PC-3 (cell line): Measurements from ENCODE around the gene ATP13A4. TPM values are rescaled to one million over a fixed set of nuclear protein-coding genes. Genes with fewer than 3 reads are reported as not detected.

ENCODE experiments used
- ATAC-seq: fragments of 200-7000 bp; cut with Tn5 transposase; 2 replicates; pipeline ENCODE4 v1.9.1; 2020; ENCODE audit warnings: mild to moderate bottlenecking, moderate library complexity
- BruUV-seq: library from RNA; stranded (reverse); fragments of 400-500 nt; replicated peaks from 2 replicates; lab custom pipeline; 2021; lab: Mats Ljungman, UMichigan
- CTCF ChIA-PET: fragments of 300-600 bp; sonication (Branson Sonifier 250); formaldehyde crosslinking; loops from one replicate; lab custom pipeline; 2022; ENCODE audit warnings: antibody characterized with exemption; lab: Charles Lee
- POLR2A ChIA-PET: fragments of 300-600 bp; sonication (Branson Sonifier 250); formaldehyde crosslinking; loops from one replicate; lab custom pipeline; 2022; ENCODE audit warnings: antibody characterized with exemption; ENCODE audit not compliant: unreplicated experiment; lab: Charles Lee
- DNase-seq: peaks from one replicate; pipeline ENCODE4 v3.0.0-alpha.2; 2015
- H2AFZ ChIP-seq: fragments of 300-600 bp; sonication (generic); 2 replicates; pipeline ENCODE4 v1.6.0; 2016; ENCODE audit warnings: antibody characterized with exemption, low read length
- H3F3A ChIP-seq: fragments of 300-600 bp; sonication (generic); one replicate; pipeline ENCODE4 v1.6.0; 2017; ENCODE audit warnings: antibody characterized with exemption, low read length, control low read depth, mild to moderate bottlenecking; ENCODE audit not compliant: unreplicated experiment
- H3K27ac ChIP-seq: fragments of 300-600 bp; sonication (generic); 2 replicates; pipeline ENCODE4 v1.5.1; 2016; ENCODE audit warnings: mild to moderate bottlenecking, low read length
- H3K27me3 ChIP-seq: fragments of 300-600 bp; sonication (generic); 2 replicates; pipeline ENCODE4 v1.6.1; 2016; ENCODE audit warnings: low read length, mixed read lengths
- H3K36me3 ChIP-seq: fragments of 300-600 bp; sonication (generic); 2 replicates; pipeline ENCODE4 v1.6.1; 2016; ENCODE audit warnings: low read depth, mixed run types, low read length, mixed read lengths
- H3K4me1 ChIP-seq: fragments of 300-600 bp; sonication (generic); 2 replicates; pipeline ENCODE4 v1.5.1; 2016; ENCODE audit warnings: low read length; ENCODE audit not compliant: insufficient read depth
- H3K4me2 ChIP-seq: fragments of 300-600 bp; sonication (generic); 2 replicates; pipeline ENCODE4 v1.6.0; 2016; ENCODE audit warnings: low read length
- H3K4me3 ChIP-seq: fragments of 300-600 bp; sonication (generic); 2 replicates; pipeline ENCODE4 v1.5.1; 2016; ENCODE audit warnings: mild to moderate bottlenecking, low read length, mixed read lengths
- H3K79me2 ChIP-seq: fragments of 300-600 bp; sonication (generic); 2 replicates; pipeline ENCODE4 v1.6.1; 2017; ENCODE audit warnings: low read length, mixed read lengths
- H3K9ac ChIP-seq: fragments of 300-600 bp; sonication (generic); 2 replicates; pipeline ENCODE4 v1.6.0; 2016; ENCODE audit warnings: mild to moderate bottlenecking, low read length
- H3K9me2 ChIP-seq: fragments of 300-600 bp; sonication (generic); replicated peaks from 2 replicates; pipeline ENCODE4 v1.6.1; 2016; ENCODE audit warnings: mixed run types, low read length, mixed read lengths
- H3K9me3 ChIP-seq: fragments of 300-600 bp; sonication (generic); 2 replicates; pipeline ENCODE4 v1.6.1; 2016; ENCODE audit warnings: low read length, mixed read lengths
- H4K20me1 ChIP-seq: fragments of 300-600 bp; sonication (generic); 2 replicates; pipeline ENCODE4 v1.6.1; 2016; ENCODE audit warnings: low read length, mixed read lengths
- CTCF ChIP-seq: fragments of 300-600 bp; sonication (generic); conservative IDR thresholded peaks from 2 replicates; pipeline ENCODE4 v1.5.1; 2017; ENCODE audit warnings: antibody characterized with exemption, low read depth, mild to moderate bottlenecking, low read length
- EZH2 ChIP-seq: fragments of 300-600 bp; sonication (generic); IDR thresholded peaks from one replicate; pipeline ENCODE4 v1.6.1; 2017; ENCODE audit warnings: antibody characterized with exemption, mild to moderate bottlenecking, low read length; ENCODE audit not compliant: unreplicated experiment
- EZH2phosphoT487 ChIP-seq: fragments of 300-600 bp; sonication (generic); IDR thresholded peaks from 2 replicates; pipeline ENCODE4 v1.6.1; 2018; ENCODE audit warnings: mild to moderate bottlenecking, antibody characterized with exemption, low read length, borderline replicate concordance
- intact Hi-C: fragments of 100-400 bp; cut with micrococcal nuclease; formaldehyde crosslinking; loops from 2 replicates; pipeline ENCODE4 v1.9.0; 2023
- total RNA-seq: library from RNA; depleted of rRNA; stranded (reverse); fragments of >200 nt; gene quantifications from 2 replicates; pipeline ENCODE4 v1.2.3, GENCODE V29; 2014

The ATP13A4 gene
- total RNA-seq, 1 experiment from 2014 or later, result not detected

- Histone ChIP-seq H2AFZ (no peak overlapping the region), H3K79me2 (no peaks in the 10 kb centered on the region), H3K4me2 (no peak overlapping the region), H4K20me1 (no peaks in the 10 kb centered on the region), H3K27ac (no peak overlapping the region), H3K27me3 (peaks cover 38% of the 10 kb centered on the region), H3F3A (no peaks in the 10 kb centered on the region), H3K9me3 (no peaks in the 10 kb centered on the region), H3K9me2 (no peaks in the 10 kb centered on the region), H3K36me3 (no peaks in the 10 kb centered on the region), H3K4me3 (no peak overlapping the region), H3K9ac (no peak overlapping the region), H3K4me1 (peaks cover under 1% of the 10 kb centered on the region; the same call in 1 of the 2 replicates)
- ChIA-PET POLR2A (no interaction called here), CTCF (interaction anchor here (0.6 kb wide), 1 partner anchor 760 kb away, joined by 4 read pairs; no protein-coding TSS in a partner anchor)
- no TSS peak for BruUV-seq
- DNase-seq (no peak), ATAC-seq (no peak)
- no peak for TF ChIP-seq EZH2phosphoT487
- TF ChIP-seq EZH2, result no peak
- no peak for TF ChIP-seq CTCF
- intact Hi-C loops, result no loop called here
Measured at GRCh38 chr3:193569119-193569518, 14.4 kb upstream of the ATP13A4 start.

GRCh38 chr3:193564012-193564411, 9.3 kb upstream of the ATP13A4 start:
- ChIA-PET POLR2A (no interaction called here), CTCF (interaction anchor here (0.5 kb wide), 1 partner anchor 750 kb away, joined by 6 read pairs; no protein-coding TSS in a partner anchor)
- no peaks in the 10 kb centered on the region for H3K9me2 ChIP-seq
- H4K20me1 ChIP-seq, result no peaks in the 10 kb centered on the region
- H3K9ac ChIP-seq, result no peak overlapping the region
- ATAC-seq (peak; percentile 64; the same call in 1 of the 2 replicates), DNase-seq (peak; percentile 29)
- H3K9me3 ChIP-seq, result no peaks in the 10 kb centered on the region
- no peaks in the 10 kb centered on the region for H3F3A ChIP-seq
- intact Hi-C loops, result no loop called here
- H3K79me2 ChIP-seq, result no peaks in the 10 kb centered on the region
- H3K27ac ChIP-seq, result no peak overlapping the region
- H3K4me2 ChIP-seq, result no peak overlapping the region
- peak; percentile 46 for TF ChIP-seq CTCF
- no peak for TF ChIP-seq EZH2
- peaks cover 24% of the 10 kb centered on the region for H3K27me3 ChIP-seq
- H3K36me3 ChIP-seq, result no peaks in the 10 kb centered on the region
- no peak overlapping the region for H2AFZ ChIP-seq
- H3K4me1 ChIP-seq, result no peaks in the 10 kb centered on the region
- H3K4me3 ChIP-seq, result no peak overlapping the region
- no TSS peak for BruUV-seq

- ATAC-seq (no peak), DNase-seq (no peak)
- no peaks in the 10 kb centered on the region for H3F3A ChIP-seq
- H3K79me2 ChIP-seq, result no peaks in the 10 kb centered on the region
- H3K27ac ChIP-seq, result no peak overlapping the region
- no peaks in the 10 kb centered on the region for H3K4me1 ChIP-seq
- no peak overlapping the region for H3K9ac ChIP-seq
- TF ChIP-seq EZH2 (no peak), CTCF (no peak), EZH2phosphoT487 (no peak)
- no peaks in the 10 kb centered on the region for H3K9me3 ChIP-seq
- no peak overlapping the region for H3K4me3 ChIP-seq
- CTCF ChIA-PET, result no interaction called here
- no peaks in the 10 kb centered on the region for H4K20me1 ChIP-seq
- H3K36me3 ChIP-seq, result no peaks in the 10 kb centered on the region
- POLR2A ChIA-PET, result no interaction called here
- intact Hi-C loops, result no loop called here
- H3K4me2 ChIP-seq, result no peak overlapping the region
- H3K27me3 ChIP-seq, result peaks cover 24% of the 10 kb centered on the region
- no TSS peak for BruUV-seq
- H3K9me2 ChIP-seq, result no peaks in the 10 kb centered on the region
- no peak overlapping the region for H2AFZ ChIP-seq
Measured at GRCh38 chr3:193563426-193563825, 8.7 kb upstream of the ATP13A4 start.
